Measurements from ENCODE around the gene RBMS2.

DNA sequence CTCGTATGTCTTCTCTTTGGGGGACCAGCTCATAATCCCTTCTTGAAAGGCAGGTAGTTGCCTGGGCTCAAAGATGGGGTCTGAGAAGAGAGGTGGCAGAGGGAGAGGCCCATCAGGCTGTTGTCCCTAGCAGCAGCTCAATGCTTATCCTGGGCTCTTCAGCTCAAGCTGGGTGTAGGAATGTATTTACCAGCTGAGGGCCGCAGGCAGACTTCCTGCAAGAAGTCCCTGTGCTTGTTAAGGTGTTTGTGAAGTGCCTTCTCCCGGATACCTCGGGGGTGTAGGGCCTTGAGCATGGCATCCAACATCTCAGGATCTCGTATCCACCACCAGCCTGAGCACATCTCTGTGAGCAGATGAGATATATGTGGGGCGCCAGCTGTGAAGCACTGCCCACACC, 79.1 kb downstream of the RBMS2 start:
- TF ChIP-seq CTCF (IDR thresholded peaks at IDR 0.05) = no peak
- TF ChIP-seq POLR2A (IDR thresholded peaks at IDR 0.05) = no peak

Measured in uterus (tissue), 2 donors.